IMR-90 (cell line): ENCODE measurements around the gene MAPK8IP3. TPM values are rescaled to one million over a fixed set of nuclear protein-coding genes. Genes with fewer than 3 reads are reported as not detected.

Experiments
- ATAC-seq: fragments of 200-7000 bp; cut with Tn5 transposase; 2 replicates; pipeline ENCODE4 v1.9.1; 2020; ENCODE audit warnings: low read depth, mild to moderate bottlenecking, moderate library complexity
- BruUV-seq: library from RNA; stranded (reverse); fragments of 400-500 nt; replicated peaks from 2 replicates; lab custom pipeline; 2021; lab: Mats Ljungman, UMichigan
- CTCF ChIA-PET: fragments of 300-600 bp; formaldehyde crosslinking; extraction: SDS; loops from one replicate; lab custom pipeline; 2021; ENCODE audit warnings: antibody characterized with exemption; lab: Yijun Ruan, JAX
- POLR2A ChIA-PET: fragments of 300-600 bp; sonication (Branson Sonifier 250); formaldehyde crosslinking; loops from one replicate; lab custom pipeline; 2022; ENCODE audit warnings: antibody characterized with exemption; ENCODE audit not compliant: unreplicated experiment; lab: Charles Lee
- DNase-seq: peaks from one replicate; pipeline ENCODE4 v3.0.0; 2013
- H2AFZ ChIP-seq: replicated peaks from 2 replicates; pipeline ENCODE3; 2013; ENCODE audit warnings: low read length, mild to moderate bottlenecking; ENCODE audit not compliant: poor library complexity
- H2AK5ac ChIP-seq: 2 replicates; pipeline ENCODE4 v1.6.1; 2013; ENCODE audit warnings: low read depth, low read length, inconsistent platforms
- H2AK9ac ChIP-seq: replicated peaks from 2 replicates; pipeline ENCODE3; 2013; ENCODE audit warnings: mild to moderate bottlenecking, low read depth, low read length, moderate library complexity; ENCODE audit not compliant: poor library complexity
- H2BK120ac ChIP-seq: 2 replicates; pipeline ENCODE4 v1.6.1; 2013; ENCODE audit warnings: low read depth, low read length, inconsistent platforms
- H2BK15ac ChIP-seq: 3 replicates; pipeline ENCODE4 v1.6.1; 2013; ENCODE audit warnings: low read depth, low read length, inconsistent platforms
- H2BK20ac ChIP-seq: 2 replicates; pipeline ENCODE4 v1.6.1; 2013; ENCODE audit warnings: low read depth, mild to moderate bottlenecking, inconsistent platforms, low read length, moderate library complexity
- H2BK5ac ChIP-seq: 2 replicates; pipeline ENCODE4 v1.6.1; 2013; ENCODE audit warnings: mild to moderate bottlenecking, low read depth, low read length, inconsistent platforms; ENCODE audit not compliant: poor library complexity, severe bottlenecking
- H3K14ac ChIP-seq: replicated peaks from 2 replicates; pipeline ENCODE4 v1.6.1; 2013; ENCODE audit warnings: low read depth, low read length, inconsistent platforms
- H3K18ac ChIP-seq: 2 replicates; pipeline ENCODE4 v1.6.1; 2013; ENCODE audit warnings: low read depth, low read length, control low read depth
- H3K23ac ChIP-seq: 2 replicates; pipeline ENCODE4 v1.6.1; 2013; ENCODE audit warnings: low read depth, low read length, inconsistent platforms
- H3K27ac ChIP-seq: 2 replicates; pipeline ENCODE4 v1.5.1; 2013; ENCODE audit warnings: mild to moderate bottlenecking, control low read depth, low read length; ENCODE audit not compliant: insufficient read depth
- H3K27me3 ChIP-seq: 2 replicates; pipeline ENCODE4 v1.6.1; 2013; ENCODE audit warnings: low read length; ENCODE audit not compliant: control insufficient read depth, insufficient read depth
- H3K36me3 ChIP-seq: 2 replicates; pipeline ENCODE4 v1.6.1; 2013; ENCODE audit warnings: low read length, mixed read lengths; ENCODE audit not compliant: control insufficient read depth, insufficient read depth
- H3K4ac ChIP-seq: 2 replicates; pipeline ENCODE4 v1.6.1; 2013; ENCODE audit warnings: low read depth, low read length, inconsistent platforms
- H3K4me1 ChIP-seq: 2 replicates; pipeline ENCODE4 v1.6.1; 2013; ENCODE audit warnings: low read length, mixed read lengths; ENCODE audit not compliant: control insufficient read depth, insufficient read depth
- H3K4me2 ChIP-seq: 2 replicates; pipeline ENCODE4 v1.6.1; 2013; ENCODE audit warnings: low read depth, mild to moderate bottlenecking, control low read depth, low read length, moderate library complexity
- H3K4me3 ChIP-seq: 2 replicates; pipeline ENCODE4 v1.5.1; 2013; ENCODE audit warnings: low read depth, mild to moderate bottlenecking, control low read depth, low read length, moderate library complexity; ENCODE audit not compliant: insufficient read depth
- H3K56ac ChIP-seq: 2 replicates; pipeline ENCODE4 v1.6.1; 2013; ENCODE audit warnings: low read length, inconsistent platforms; ENCODE audit not compliant: insufficient read depth; ENCODE audit errors: extremely low read depth
- H3K79me1 ChIP-seq, 2 experiments: 2 replicates each; pipeline ENCODE4 v1.6.1; 2013; ENCODE audit warnings: low read length in 2 of 2, inconsistent platforms in 1 of 2, low read depth in 1 of 2
- H3K9ac ChIP-seq: 2 replicates; pipeline ENCODE4 v1.6.1; 2013; ENCODE audit warnings: low read depth, low read length, control low read depth
- H3K9me1 ChIP-seq: 2 replicates; pipeline ENCODE4 v1.6.1; 2013; ENCODE audit warnings: low read length, inconsistent platforms; ENCODE audit not compliant: insufficient read depth
- H3K9me3 ChIP-seq: 2 replicates; pipeline ENCODE4 v1.6.1; 2013; ENCODE audit warnings: low read length; ENCODE audit not compliant: control insufficient read depth, insufficient read depth
- H4K20me1 ChIP-seq: 2 replicates; pipeline ENCODE4 v1.6.1; 2013; ENCODE audit warnings: low read length, inconsistent platforms; ENCODE audit not compliant: insufficient read depth
- H4K5ac ChIP-seq: 2 replicates; pipeline ENCODE4 v1.6.1; 2013; ENCODE audit warnings: mild to moderate bottlenecking, low read depth, low read length, control low read depth
- H4K8ac ChIP-seq, 2 experiments: 2 replicates each; pipeline ENCODE4 v1.6.1; 2013; ENCODE audit warnings: low read depth in 2 of 2, low read length in 2 of 2, control low read depth in 1 of 2, inconsistent platforms in 1 of 2
- H4K91ac ChIP-seq: 2 replicates; pipeline ENCODE4 v1.6.1; 2013; ENCODE audit warnings: low read depth, low read length, inconsistent platforms; ENCODE audit not compliant: insufficient read depth
- CEBPB ChIP-seq: IDR thresholded peaks from 2 replicates; pipeline ENCODE4 v1.6.1; 2012; ENCODE audit warnings: low read depth, low read length, improper control_type of control experiment
- RCOR1 ChIP-seq: IDR thresholded peaks from 2 replicates; pipeline ENCODE4 v1.6.1; 2012; ENCODE audit warnings: mild to moderate bottlenecking, low read length, improper control_type of control experiment; ENCODE audit not compliant: insufficient replicate concordance
- RFX5 ChIP-seq: IDR thresholded peaks from 2 replicates; pipeline ENCODE4 v1.8.0; 2012; ENCODE audit warnings: low read depth, mild to moderate bottlenecking, low read length, moderate library complexity
- USF2 ChIP-seq: fragments of 150-350 bp; IDR thresholded peaks from 2 replicates; pipeline ENCODE4 v1.6.1; 2017; ENCODE audit warnings: mild to moderate bottlenecking, antibody characterized with exemption, low read length, low read depth
- WGBS, 2 experiments: methylation state at CpG; one replicate each; pipeline versions ENCODE4 v1.1.5 to v1.1.7; 2013; ENCODE audit warnings: missing lambda C conversion rate in 2 of 2; ENCODE audit not compliant: insufficient read length in 1 of 2; ENCODE audit errors: extremely low coverage in 2 of 2; 5-methylcytosine and 5-hydroxymethylcytosine counted together
- dilution Hi-C: fragments of 300-500 bp; cut with HindIII; formaldehyde crosslinking; loops from one replicate; pipeline ENCODE4 v1.14.3; 2018; ENCODE audit warnings: low sequenced_read_pairs; ENCODE audit not compliant: unreplicated experiment
- in situ Hi-C: fragments of 300-500 bp; cut with MboI; formaldehyde crosslinking; loops from 3 replicates; pipeline ENCODE4 v1.14.3; 2019; ENCODE audit warnings: low sequenced_read_pairs, inconsistent platforms, mixed read lengths
- intact Hi-C: fragments of 100-400 bp; cut with micrococcal nuclease; formaldehyde crosslinking; loops from 2 replicates; pipeline ENCODE4 v1.10.0; 2022
- polyA plus RNA-seq, 3 experiments: library from polyadenylated mRNA; depleted of rRNA; stranded (reverse); fragments of >200 nt; gene quantifications; 2 replicates each; pipeline ENCODE4 v1.2.3, GENCODE V29; 2012; ENCODE audit warnings: low replicate concordance in 1 of 3
- total RNA-seq: library from RNA; depleted of rRNA; stranded (reverse); fragments of >200 nt; gene quantifications from 2 replicates; pipeline ENCODE4 v1.2.3, GENCODE V29; 2012

The MAPK8IP3 gene
- total and polyA plus RNA-seq, 2 of the 4 experiments (the other 2 are of a cell fraction) = 17.0 to 69.1 TPM

GRCh38 chr16:1712791-1713261, 6.8 kb downstream of the MAPK8IP3 start:
- Histone ChIP-seq H3K79me1 (peaks cover 24 to 82% of the 10 kb centered on the region in 2 experiments), H4K91ac (no peak overlapping the region), H2BK5ac (no peak overlapping the region), H3K56ac (no peak overlapping the region), H3K4me1 (peaks cover 16% of the 10 kb centered on the region), H3K14ac (0 out of 2 replicates have a peak overlapping the region, but pooled peaks have one; percentile 7), H2BK20ac (no peak overlapping the region), H2AK5ac (no peak overlapping the region), H2BK15ac (no peak overlapping the region), H4K8ac (no peak overlapping the region), H2BK120ac (no peak overlapping the region), H3K36me3 (no peaks in the 10 kb centered on the region), H4K20me1 (peaks cover 86% of the 10 kb centered on the region), H3K9me3 (no peaks in the 10 kb centered on the region), H3K4me3 (no peak overlapping the region), H3K9me1 (peaks cover 38% of the 10 kb centered on the region), H2AFZ (no peak overlapping the region), H3K18ac (no peak overlapping the region), H4K5ac (no peak overlapping the region), H3K23ac (no peak overlapping the region), H2AK9ac (peak overlapping the region; percentile 58), H3K4ac (no peak overlapping the region), H3K27me3 (no peaks in the 10 kb centered on the region), H3K27ac (no peak overlapping the region), H3K9ac (no peak overlapping the region), H3K4me2 (no peak overlapping the region)
- DNase-seq (peak; percentile 43), ATAC-seq (peak; percentile 53)
- TF ChIP-seq CEBPB (no peak), RCOR1 (no peak), RFX5 (no peak), USF2 (no peak)
- WGBS, 2 experiments = 91% methylated on average over 4 of the region's 14 CpGs; no CpG with 5 or more reads in 1 of the 2 experiments
- intact Hi-C loops (no loop called here), in situ Hi-C loops (loop anchor here (5.0 kb wide), 1 partner anchor 49 kb away; no protein-coding TSS in a partner anchor), dilution Hi-C loops (no loop called here)
- ChIA-PET POLR2A (no interaction called here), CTCF (interaction anchor here (0.5 kb wide), 1 partner anchor 52 kb away, joined by 4 read pairs; no protein-coding TSS in a partner anchor)
- BruUV-seq = no TSS peak
